HL-60 (cell line): ENCODE results near the gene OPTN.

Source experiments
- CTCF ChIP-seq: IDR thresholded peaks from one replicate; pipeline ENCODE4 v1.5.1; 2011; ENCODE audit warnings: low read length, control low read depth, inconsistent platforms; ENCODE audit not compliant: insufficient read depth
- GABPA ChIP-seq: IDR thresholded peaks from 2 replicates; pipeline ENCODE4 v1.6.1; 2012; ENCODE audit warnings: low read depth
- REST ChIP-seq: IDR thresholded peaks from 2 replicates; pipeline ENCODE4 v1.6.1; 2012; ENCODE audit warnings: low read depth; ENCODE audit not compliant: insufficient replicate concordance

GRCh38 chr10:13080643-13081042 lies 19.3 kb upstream of the OPTN start:
- TF ChIP-seq CTCF (no peak), REST (no peak), GABPA (no peak)
